Body of pancreas (tissue), 4 donors: Measurements from ENCODE around the gene GPR132.

Experiments used
- CTCF ChIP-seq, 7 experiments: fragments of 450-650 bp in 4 of 7; fragments of 200-600 bp in 3 of 7; sonication (generic) in 3 of 7; IDR thresholded peaks; one replicate each; pipeline ENCODE4 v1.5.1; 2016 to 2019; ENCODE audit warnings: antibody characterized with exemption in 7 of 7
- POLR2A ChIP-seq, 3 donors: fragments of 450-650 bp; IDR thresholded peaks; one replicate each; pipeline ENCODE4 v1.6.1; 2016; ENCODE audit warnings: antibody characterized with exemption in 3 of 3, mild to moderate bottlenecking in 2 of 3

DNA sequence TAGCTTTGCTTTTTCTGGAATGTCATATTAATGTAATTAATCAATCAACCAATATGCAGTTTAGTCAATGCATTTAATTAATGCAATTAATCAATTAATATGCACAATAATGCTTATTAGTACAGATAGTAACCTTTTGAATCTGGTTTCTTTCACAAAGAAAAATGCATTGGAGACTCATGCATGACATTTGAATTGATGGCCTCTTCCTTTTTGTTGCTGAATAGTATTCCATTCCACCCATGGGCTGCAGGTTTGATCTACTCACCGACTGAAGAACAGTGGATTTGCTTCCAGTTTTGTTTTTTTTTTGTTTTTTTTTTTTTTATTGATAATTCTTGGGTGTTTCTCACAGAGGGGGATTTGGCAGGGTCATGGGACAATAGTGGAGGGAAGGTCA, 13.1 kb upstream of the GPR132 start:
- no peak for TF ChIP-seq CTCF (IDR thresholded peaks at IDR 0.05)
- TF ChIP-seq POLR2A (IDR thresholded peaks at IDR 0.05), result no peak
